T follicular helper cell (primary cell): ENCODE measurements around the gene SERPIND1.
"Not testable (repeated sequence)": the region's sequence is repeated elsewhere in the genome, so short reads cannot be mapped to it uniquely, and the experiment has no call there.

ENCODE experiments used
- DNase-seq: peaks from one replicate; pipeline ENCODE4 v3.0.0-alpha.2; 2020; ENCODE audit warnings: low read depth
- total RNA-seq, 2 experiments: gene quantifications; one replicate each; lab custom pipeline; 2026; lab: John Stamatoyannopoulos, UW

The SERPIND1 gene
- 0 reads per million in 2 experiments for total RNA-seq

DNA sequence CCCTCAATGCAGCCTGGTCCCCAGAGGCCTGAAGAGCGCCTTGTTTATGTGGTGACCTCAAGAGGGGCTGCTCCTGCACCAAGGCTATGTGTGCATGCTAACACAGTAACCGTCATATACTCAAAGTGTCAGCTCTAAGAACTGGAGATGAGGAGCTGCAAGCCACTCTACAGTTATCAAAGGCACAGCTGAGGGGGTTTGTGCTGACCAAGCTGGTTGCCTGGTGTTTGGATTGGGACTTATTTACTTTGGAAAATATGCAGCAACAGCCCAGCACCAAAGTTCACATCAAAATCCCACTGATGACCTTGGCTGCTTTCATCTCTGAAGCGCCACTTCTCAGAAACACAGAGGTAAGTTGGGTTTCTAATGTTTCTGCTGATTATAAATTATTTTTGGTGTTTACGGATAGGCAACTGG lies at the start of gene SERPIND1:
TSS of gene SERPIND1 (plus strand) at position 321 of the 420 bp plus-strand sequence. CDS start 5,200 bp downstream, outside the sequence.
- DNase-seq: no peak

DNA sequence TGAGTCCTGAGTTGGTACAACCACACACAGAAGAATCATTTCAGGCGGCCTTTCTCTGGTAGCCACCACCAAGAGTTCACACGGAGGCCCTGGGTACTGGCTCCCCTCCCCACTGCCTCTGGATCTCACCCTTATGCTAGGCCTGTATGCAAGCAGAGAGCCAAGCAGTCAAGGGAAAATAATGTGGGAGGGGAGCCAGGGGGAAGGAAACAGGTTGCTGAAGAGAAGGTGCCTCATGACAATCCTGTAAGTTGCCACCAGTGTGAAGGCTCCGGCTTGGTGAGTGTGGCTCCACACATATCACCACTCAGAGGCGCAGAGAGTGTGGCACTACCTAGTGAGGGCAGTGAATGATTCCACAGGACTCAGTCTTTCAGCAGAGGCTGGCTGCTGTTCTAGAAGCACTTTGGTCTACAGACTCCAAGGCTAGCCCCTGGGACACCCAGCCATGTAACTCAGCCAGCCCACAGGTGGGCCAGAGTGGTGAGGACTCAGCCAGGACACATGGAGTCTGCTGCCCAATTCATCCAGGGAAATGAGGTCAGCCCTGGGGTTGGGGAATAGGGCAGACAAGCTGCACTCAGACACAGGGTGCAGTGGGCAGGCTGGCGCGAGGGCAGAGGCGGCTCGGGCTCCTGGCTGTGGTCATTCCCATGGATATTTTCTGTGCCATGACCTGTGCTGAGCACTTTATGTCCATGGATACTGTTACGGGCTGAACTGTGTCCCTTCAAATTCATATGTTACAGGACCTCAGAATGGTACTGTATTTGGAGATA lies 49.0 kb upstream of the SERPIND1 start:
- DNase-seq: no peak

GRCh38 chr22:20725987-20726558 lies 47.8 kb upstream of the SERPIND1 start:
- DNase-seq: no peak

GRCh38 chr22:20727118-20728015 lies 46.5 kb upstream of the SERPIND1 start:
- DNase-seq: no peak

GRCh38 chr22:20728523-20729190 lies 45.3 kb upstream of the SERPIND1 start:
- DNase-seq: no peak

DNA sequence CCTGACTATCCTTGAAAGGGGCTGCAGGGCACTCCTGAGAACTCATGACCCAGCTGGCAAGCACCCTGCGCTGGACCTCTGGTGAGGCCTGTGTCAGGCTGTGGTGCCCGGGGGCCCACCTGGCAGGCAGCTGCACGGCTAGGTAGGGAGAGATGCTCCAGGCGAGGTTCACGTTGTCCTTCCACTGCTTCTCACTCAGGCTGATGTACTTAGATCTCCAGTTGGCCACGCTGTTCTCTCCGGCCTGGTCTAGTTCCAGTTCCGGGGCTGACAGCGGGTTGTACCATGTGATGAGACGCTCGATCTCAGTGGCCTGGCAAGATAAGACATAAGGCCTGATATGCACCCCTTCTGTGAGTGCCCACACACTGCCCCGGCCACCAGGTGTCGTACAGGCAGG lies 44.7 kb upstream of the SERPIND1 start:
- no peak for DNase-seq

- not testable (repeated sequence) for DNase-seq
Observed at GRCh38 chr22:20732431-20732830, 41.5 kb upstream of the SERPIND1 start.

- DNase-seq: not testable (repeated sequence)
Observed at GRCh38 chr22:20735356-20736162, 38.4 kb upstream of the SERPIND1 start.

- not testable (repeated sequence) for DNase-seq
Observed at GRCh38 chr22:20736891-20737290, 37.0 kb upstream of the SERPIND1 start.

GRCh38 chr22:20738394-20739089 lies 35.4 kb upstream of the SERPIND1 start:
- no peak for DNase-seq

DNA sequence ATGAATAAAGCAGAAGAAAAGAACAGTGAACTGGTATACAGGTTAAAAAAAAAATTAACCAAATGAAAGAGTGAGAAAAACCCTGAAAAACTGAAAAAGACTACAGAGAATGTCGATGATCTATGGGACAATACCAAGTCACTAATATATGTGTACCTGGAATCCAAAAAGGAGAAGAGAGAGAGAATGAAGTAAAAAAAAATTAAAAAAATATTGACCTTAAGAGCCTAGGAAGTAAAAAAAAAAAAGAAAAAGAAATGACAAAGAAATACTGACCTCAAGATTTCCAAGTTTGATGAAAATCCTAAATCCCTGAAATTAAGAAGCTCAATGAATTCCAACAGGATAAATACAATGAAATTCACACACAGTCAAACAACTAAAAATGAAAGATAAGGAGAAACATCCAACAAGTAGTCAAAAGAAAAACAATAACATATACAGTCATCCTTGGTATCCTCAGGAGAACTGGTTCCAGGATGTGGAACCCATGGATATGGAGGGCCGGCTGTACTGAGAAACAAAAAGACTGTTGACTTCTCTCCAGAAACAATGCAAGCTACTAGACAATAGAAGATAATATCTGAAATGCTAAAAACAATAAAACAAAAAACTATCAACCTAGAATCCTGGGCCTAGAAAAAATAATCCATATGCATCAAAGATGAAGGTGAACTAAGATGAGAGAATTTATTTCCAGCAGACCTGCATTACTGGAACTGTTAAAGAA lies 33.5 kb upstream of the SERPIND1 start:
- no peak for DNase-seq

DNA sequence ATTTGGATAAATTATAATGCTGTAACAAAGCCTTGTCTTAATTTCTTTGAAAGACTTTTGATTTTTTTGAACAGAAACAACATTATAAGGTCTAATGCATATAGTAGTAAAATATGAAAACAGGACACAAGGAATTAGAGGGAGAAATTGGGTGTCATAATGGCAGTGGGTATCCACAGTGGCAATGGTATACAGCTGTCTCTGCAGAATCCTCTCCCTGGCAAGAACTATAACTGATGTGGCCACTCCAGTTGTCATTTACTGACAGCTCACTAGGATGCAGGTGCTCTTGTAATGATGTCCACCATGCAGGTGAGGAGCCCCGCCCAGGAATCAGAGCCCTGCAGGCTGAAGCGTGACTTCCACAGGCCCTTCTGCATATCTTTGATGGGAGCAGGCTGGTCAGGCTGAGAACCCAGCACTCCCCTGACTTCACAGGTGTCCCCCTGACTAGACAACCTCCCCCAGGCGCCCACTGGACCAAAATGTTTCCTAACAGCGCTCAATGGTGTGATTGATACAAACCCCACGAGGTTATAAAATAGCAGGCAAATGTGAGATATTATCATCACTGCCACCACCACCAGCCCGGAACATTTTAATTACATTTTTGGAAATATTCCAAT lies 32.8 kb upstream of the SERPIND1 start:
- no peak for DNase-seq

GRCh38 chr22:20741634-20742581 lies 32.0 kb upstream of the SERPIND1 start:
- DNase-seq: peak; percentile 24

GRCh38 chr22:20742764-20743163 lies 31.1 kb upstream of the SERPIND1 start:
- no peak for DNase-seq

- no peak for DNase-seq
Observed at GRCh38 chr22:20744456-20744855, 29.5 kb upstream of the SERPIND1 start.

DNA sequence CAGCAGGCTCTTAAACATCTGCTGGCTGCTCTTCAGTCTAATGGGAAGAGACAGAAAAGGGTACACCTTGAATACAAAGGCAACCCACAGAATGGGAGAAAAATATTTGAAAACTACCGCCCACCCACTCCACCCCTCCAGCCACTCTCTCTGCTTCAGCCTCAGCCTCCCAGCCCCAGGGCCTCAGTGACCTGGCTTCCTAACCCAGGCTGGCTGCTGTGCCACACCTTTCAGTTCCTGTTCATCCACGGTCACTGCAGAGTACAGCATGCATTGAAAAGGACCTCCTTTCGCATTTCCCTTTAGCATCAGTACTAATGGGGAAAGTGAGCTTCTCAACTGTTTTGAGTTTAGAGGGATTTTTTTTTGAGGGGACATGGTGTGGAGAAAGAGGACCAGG lies 28.8 kb upstream of the SERPIND1 start:
- no peak for DNase-seq

- DNase-seq: no peak
Observed at GRCh38 chr22:20746431-20747189, 27.3 kb upstream of the SERPIND1 start.
